ENCODE data around the gene WDR4. TPM values are rescaled to one million over a fixed set of nuclear protein-coding genes. Genes with fewer than 3 reads are reported as not detected.

Gene WDR4
- total and polyA plus RNA-seq, 9 of the 15 experiments (the other 6 are each of a cell fraction or from before 2014, with no cell fraction given): 5.4 to 95.4 (median 32.1) TPM

DNA sequence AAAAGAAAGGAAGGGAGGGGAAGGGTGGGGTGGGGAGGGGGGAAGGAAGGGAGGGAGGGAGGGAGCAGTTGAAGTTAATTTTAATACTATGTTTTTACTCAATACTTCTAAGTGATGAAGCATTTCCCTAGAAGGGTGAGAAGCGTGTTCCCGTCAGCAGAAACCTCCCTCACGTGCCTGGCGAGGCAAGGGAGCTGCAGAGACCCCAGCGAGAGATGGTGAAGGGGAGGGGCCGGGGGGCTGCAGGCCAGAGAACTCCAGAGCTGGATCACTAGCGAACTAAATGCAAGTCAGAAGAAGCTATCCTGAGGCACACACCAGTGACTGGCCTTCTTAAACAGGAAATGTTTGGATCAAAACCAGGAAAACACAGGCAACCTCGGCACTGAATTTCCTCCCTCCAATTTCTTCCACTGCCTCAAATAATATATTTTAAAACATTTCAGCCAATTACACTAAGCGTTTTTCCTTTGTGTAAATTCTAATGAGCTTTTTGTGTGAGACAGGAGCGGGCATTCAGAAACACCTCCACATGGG, 18.0 kb downstream of the WDR4 start:
- ATAC-seq: no peak
- intact Hi-C loops (cut with micrococcal nuclease): no loop called here
- no peak for FAIRE-seq
- no peak overlapping the region for H3K9ac ChIP-seq (ENCODE audit: insufficient read depth in 1 of 2, low read depth in 2 of 2, low read length in 2 of 2)
- peaks cover 3% of the 10 kb centered on the region for H3K9me1 ChIP-seq (ENCODE audit: control insufficient read depth, insufficient read depth, low read length)
- no peak overlapping the region for H3K4me3 ChIP-seq
- DNase-seq (ENCODE audit: extremely low read depth in 1 of 4, low spot score in 3 of 4): no peak
- H3K4me2 ChIP-seq (ENCODE audit: insufficient read depth, low read length): no peak overlapping the region
- peaks cover 95% of the 10 kb centered on the region for H3K36me3 ChIP-seq (ENCODE audit: control insufficient read depth, insufficient read depth, low read length)
- ChIA-PET POLR2A (interaction anchor here (1.0 kb wide), 1 partner anchor 18 kb away, joined by 5 read pairs; the partner anchor contains the start of gene WDR4), CTCF (ENCODE audit: low intra/inter-chr PET ratio) (interaction anchor here (0.5 kb wide), 1 partner anchor 40 kb away, joined by 3 read pairs; no protein-coding TSS in a partner anchor)
- no peak overlapping the region for H3K27ac ChIP-seq (ENCODE audit: extremely low read depth, low read depth, low read length)
- H3K27me3 ChIP-seq (ENCODE audit: control insufficient read depth in 2 of 2, insufficient read depth in 2 of 2, low read length in 2 of 2): no peaks in the 10 kb centered on the region
- H3K9me3 ChIP-seq (replicated peaks; ENCODE audit: control insufficient read depth, insufficient read depth, low read depth, low read length): no peaks in the 10 kb centered on the region
- H3K4me1 ChIP-seq (replicated peaks in 1 of 2; ENCODE audit: control insufficient read depth in 2 of 2, insufficient read depth in 2 of 2, low read length in 2 of 2): peaks cover 0 to 36% of the 10 kb centered on the region in 2 experiments; a peak in 1 of 5 replicates
- no peak overlapping the region for H2AFZ ChIP-seq (ENCODE audit: low read depth, low read length)
- H3K79me2 ChIP-seq (ENCODE audit: control insufficient read depth, insufficient read depth, low read length): peaks cover 77% of the 10 kb centered on the region
- in situ Hi-C loops (cut with MboI): no loop called here
- BruUV-seq (replicated peaks): no TSS peak
- 94% methylated on average over 10 of the region's 10 CpGs for WGBS (ENCODE audit: insufficient coverage, low coverage, missing lambda C conversion rate)
- peaks cover 21% of the 10 kb centered on the region for H4K20me1 ChIP-seq (replicated peaks; ENCODE audit: control insufficient read depth, insufficient read depth, low read length)
- TF ChIP-seq ZNF551 (CRISPR knock-in tag; IDR thresholded peaks at IDR 0.05): no peak
- TF ChIP-seq TCFL5 (CRISPR knock-in tag; conservative IDR thresholded peaks at IDR 0.05): no peak
- TF ChIP-seq ZC3H4 (CRISPR knock-in tag; IDR thresholded peaks at IDR 0.05; ENCODE audit: borderline replicate concordance): no peak
- TF ChIP-seq ZNF140 (CRISPR knock-in tag; IDR thresholded peaks at IDR 0.05): no peak
- TF ChIP-seq, protein P1, sequence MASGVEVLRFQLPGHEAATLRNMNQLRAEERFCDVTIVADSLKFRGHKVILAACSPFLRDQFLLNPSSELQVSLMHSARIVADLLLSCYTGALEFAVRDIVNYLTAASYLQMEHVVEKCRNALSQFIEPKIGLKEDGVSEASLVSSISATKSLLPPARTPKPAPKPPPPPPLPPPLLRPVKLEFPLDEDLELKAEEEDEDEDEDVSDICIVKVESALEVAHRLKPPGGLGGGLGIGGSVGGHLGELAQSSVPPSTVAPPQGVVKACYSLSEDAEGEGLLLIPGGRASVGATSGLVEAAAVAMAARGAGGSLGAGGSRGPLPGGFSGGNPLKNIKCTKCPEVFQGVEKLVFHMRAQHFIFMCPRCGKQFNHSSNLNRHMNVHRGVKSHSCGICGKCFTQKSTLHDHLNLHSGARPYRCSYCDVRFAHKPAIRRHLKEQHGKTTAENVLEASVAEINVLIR (CRISPR knock-in tag; IDR thresholded peaks at IDR 0.05): no peak
- TF ChIP-seq, protein P2, sequence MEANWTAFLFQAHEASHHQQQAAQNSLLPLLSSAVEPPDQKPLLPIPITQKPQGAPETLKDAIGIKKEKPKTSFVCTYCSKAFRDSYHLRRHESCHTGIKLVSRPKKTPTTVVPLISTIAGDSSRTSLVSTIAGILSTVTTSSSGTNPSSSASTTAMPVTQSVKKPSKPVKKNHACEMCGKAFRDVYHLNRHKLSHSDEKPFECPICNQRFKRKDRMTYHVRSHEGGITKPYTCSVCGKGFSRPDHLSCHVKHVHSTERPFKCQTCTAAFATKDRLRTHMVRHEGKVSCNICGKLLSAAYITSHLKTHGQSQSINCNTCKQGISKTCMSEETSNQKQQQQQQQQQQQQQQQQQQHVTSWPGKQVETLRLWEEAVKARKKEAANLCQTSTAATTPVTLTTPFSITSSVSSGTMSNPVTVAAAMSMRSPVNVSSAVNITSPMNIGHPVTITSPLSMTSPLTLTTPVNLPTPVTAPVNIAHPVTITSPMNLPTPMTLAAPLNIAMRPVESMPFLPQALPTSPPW (CRISPR knock-in tag; IDR thresholded peaks at IDR 0.05): no peak
- TF ChIP-seq, protein P3, sequence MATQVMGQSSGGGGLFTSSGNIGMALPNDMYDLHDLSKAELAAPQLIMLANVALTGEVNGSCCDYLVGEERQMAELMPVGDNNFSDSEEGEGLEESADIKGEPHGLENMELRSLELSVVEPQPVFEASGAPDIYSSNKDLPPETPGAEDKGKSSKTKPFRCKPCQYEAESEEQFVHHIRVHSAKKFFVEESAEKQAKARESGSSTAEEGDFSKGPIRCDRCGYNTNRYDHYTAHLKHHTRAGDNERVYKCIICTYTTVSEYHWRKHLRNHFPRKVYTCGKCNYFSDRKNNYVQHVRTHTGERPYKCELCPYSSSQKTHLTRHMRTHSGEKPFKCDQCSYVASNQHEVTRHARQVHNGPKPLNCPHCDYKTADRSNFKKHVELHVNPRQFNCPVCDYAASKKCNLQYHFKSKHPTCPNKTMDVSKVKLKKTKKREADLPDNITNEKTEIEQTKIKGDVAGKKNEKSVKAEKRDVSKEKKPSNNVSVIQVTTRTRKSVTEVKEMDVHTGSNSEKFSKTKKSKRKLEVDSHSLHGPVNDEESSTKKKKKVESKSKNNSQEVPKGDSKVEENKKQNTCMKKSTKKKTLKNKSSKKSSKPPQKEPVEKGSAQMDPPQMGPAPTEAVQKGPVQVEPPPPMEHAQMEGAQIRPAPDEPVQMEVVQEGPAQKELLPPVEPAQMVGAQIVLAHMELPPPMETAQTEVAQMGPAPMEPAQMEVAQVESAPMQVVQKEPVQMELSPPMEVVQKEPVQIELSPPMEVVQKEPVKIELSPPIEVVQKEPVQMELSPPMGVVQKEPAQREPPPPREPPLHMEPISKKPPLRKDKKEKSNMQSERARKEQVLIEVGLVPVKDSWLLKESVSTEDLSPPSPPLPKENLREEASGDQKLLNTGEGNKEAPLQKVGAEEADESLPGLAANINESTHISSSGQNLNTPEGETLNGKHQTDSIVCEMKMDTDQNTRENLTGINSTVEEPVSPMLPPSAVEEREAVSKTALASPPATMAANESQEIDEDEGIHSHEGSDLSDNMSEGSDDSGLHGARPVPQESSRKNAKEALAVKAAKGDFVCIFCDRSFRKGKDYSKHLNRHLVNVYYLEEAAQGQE (IDR thresholded peaks at IDR 0.05; ENCODE audit: borderline replicate concordance): no peak
- TF ChIP-seq, protein P3 (CRISPR knock-in tag; IDR thresholded peaks at IDR 0.05; ENCODE audit: low read depth): no peak
- TF ChIP-seq CBFA2T2 (conservative IDR thresholded peaks at IDR 0.05): no peak
- TF ChIP-seq ADNP (tag; IDR thresholded peaks at IDR 0.05): no peak
- TF ChIP-seq SMARCB1 (IDR thresholded peaks at IDR 0.05; ENCODE audit: insufficient read length, low read depth): no peak
- no peak for TF ChIP-seq NR4A1 (CRISPR knock-in tag; IDR thresholded peaks at IDR 0.05)
- no peak for TF ChIP-seq NR4A1 (tag; IDR thresholded peaks at IDR 0.05)
